GM12892 (cell line): ENCODE results near the gene SLC36A4.

ENCODE experiments used
- POLR2A ChIP-seq: IDR thresholded peaks from 2 replicates; pipeline ENCODE4 v1.6.1; 2011; ENCODE audit warnings: low read depth, low read length, control low read depth
- POLR2AphosphoS5 ChIP-seq: IDR thresholded peaks from 2 replicates; pipeline ENCODE4 v1.6.1; 2011; ENCODE audit warnings: low read depth, low read length, control low read depth

GRCh38 chr11:93208663-93209270, 11.0 kb upstream of the SLC36A4 start:
- TF ChIP-seq POLR2A = no peak
- TF ChIP-seq POLR2AphosphoS5 = no peak
